DMS53 treated with DMSO at 0.1 percent for 48 hours (cell line): Measurements from ENCODE around the gene TRAPPC2B.

Experiments used
- DNase-seq: peaks from one replicate; lab custom pipeline; 2025; ENCODE audit not compliant: unreplicated experiment; lab: John Stamatoyannopoulos, UW

TRAPPC2B gene

GRCh38 chr19:57362997-57363687 lies at the start of gene TRAPPC2B, which contains the start of gene ZNF547:
Gene TRAPPC2B, plus strand, starts transcription at chr19:57363551. Its CDS starts 1,283 bp downstream, at chr19:57364834.
Gene ZNF547, plus strand, starts transcription at chr19:57363551. Its CDS starts 5,005 bp downstream, at chr19:57368556.
- peak; percentile 98 for DNase-seq

- DNase-seq: peak; percentile 61
Observed at GRCh38 chr19:57314146-57314545, 49.2 kb upstream of the TRAPPC2B start.

GRCh38 chr19:57317503-57317902 lies 45.8 kb upstream of the TRAPPC2B start:
- no peak for DNase-seq

- DNase-seq: peak; percentile 38
Observed at GRCh38 chr19:57319869-57320179, 43.5 kb upstream of the TRAPPC2B start.

GRCh38 chr19:57320180-57321084 lies 42.9 kb upstream of the TRAPPC2B start, which contains the start of gene ZNF543:
Gene ZNF543, plus strand, starts transcription at chr19:57320472. Its CDS starts 382 bp downstream, at chr19:57320854.
- DNase-seq: peak; percentile 88

GRCh38 chr19:57321116-57321515 lies 42.2 kb upstream of the TRAPPC2B start:
- DNase-seq: no peak

- no peak for DNase-seq
Observed at GRCh38 chr19:57321751-57322150, 41.6 kb upstream of the TRAPPC2B start.

- DNase-seq: no peak
Observed at GRCh38 chr19:57324992-57325391, 38.4 kb upstream of the TRAPPC2B start.

- DNase-seq: no peak
Observed at GRCh38 chr19:57327993-57328392, 35.4 kb upstream of the TRAPPC2B start.

- no peak for DNase-seq
Observed at GRCh38 chr19:57334191-57334590, 29.2 kb upstream of the TRAPPC2B start.

- peak; percentile 68 for DNase-seq
Observed at GRCh38 chr19:57338877-57339276, 24.5 kb upstream of the TRAPPC2B start.

- no peak for DNase-seq
Observed at GRCh38 chr19:57342582-57342981, 20.8 kb upstream of the TRAPPC2B start.

GRCh38 chr19:57348136-57348535 lies 15.2 kb upstream of the TRAPPC2B start:
- no peak for DNase-seq

- peak; percentile 92 for DNase-seq
Observed at GRCh38 chr19:57350877-57351805, 12.2 kb upstream of the TRAPPC2B start, which contains the start of gene ZNF304. Gene ZNF304, plus strand, starts transcription at chr19:57351271. Its CDS starts 394 bp downstream, at chr19:57351665.

- DNase-seq: no peak
Observed at GRCh38 chr19:57351867-57352266, 11.5 kb upstream of the TRAPPC2B start.

GRCh38 chr19:57355916-57356315 lies 7.4 kb upstream of the TRAPPC2B start:
- DNase-seq: no peak

GRCh38 chr19:57357406-57357805 lies 5.9 kb upstream of the TRAPPC2B start:
- DNase-seq: no peak

- no peak for DNase-seq
Observed at GRCh38 chr19:57359300-57359699, 4.1 kb upstream of the TRAPPC2B start.

GRCh38 chr19:57362419-57362818 lies 932 bp upstream of the TRAPPC2B start:
- DNase-seq: no peak

- DNase-seq: no peak
Observed at GRCh38 chr19:57363688-57364181, 384 bp downstream of the TRAPPC2B start.

- no peak for DNase-seq
Observed at GRCh38 chr19:57366776-57367175, 3.4 kb downstream of the TRAPPC2B start.
